Fibroblast of lung (primary cell): ENCODE data around the gene LUC7L2.

Experiments
- EZH2 ChIP-seq: IDR thresholded peaks from 2 replicates; pipeline ENCODE4 v1.5.1; 2012; ENCODE audit warnings: low read length, control low read depth, mild to moderate bottlenecking; ENCODE audit errors: missing control alignments
- TF ChIP-seq, protein P1 (sequence below), 2 donors: IDR thresholded peaks in 1 of 2; conservative IDR thresholded peaks in 1 of 2; 1 replicate in 1 of 2; 2 replicates in 1 of 2; pipeline ENCODE4 v1.5.1; 2011 to 2012; ENCODE audit warnings: low read length in 2 of 2, control low read depth in 1 of 2, inconsistent platforms in 1 of 2, low read depth in 1 of 2, mild to moderate bottlenecking in 1 of 2

GRCh38 chr7:139407555-139407954 lies 47.9 kb downstream of the LUC7L2 start:
- TF ChIP-seq, protein P1, sequence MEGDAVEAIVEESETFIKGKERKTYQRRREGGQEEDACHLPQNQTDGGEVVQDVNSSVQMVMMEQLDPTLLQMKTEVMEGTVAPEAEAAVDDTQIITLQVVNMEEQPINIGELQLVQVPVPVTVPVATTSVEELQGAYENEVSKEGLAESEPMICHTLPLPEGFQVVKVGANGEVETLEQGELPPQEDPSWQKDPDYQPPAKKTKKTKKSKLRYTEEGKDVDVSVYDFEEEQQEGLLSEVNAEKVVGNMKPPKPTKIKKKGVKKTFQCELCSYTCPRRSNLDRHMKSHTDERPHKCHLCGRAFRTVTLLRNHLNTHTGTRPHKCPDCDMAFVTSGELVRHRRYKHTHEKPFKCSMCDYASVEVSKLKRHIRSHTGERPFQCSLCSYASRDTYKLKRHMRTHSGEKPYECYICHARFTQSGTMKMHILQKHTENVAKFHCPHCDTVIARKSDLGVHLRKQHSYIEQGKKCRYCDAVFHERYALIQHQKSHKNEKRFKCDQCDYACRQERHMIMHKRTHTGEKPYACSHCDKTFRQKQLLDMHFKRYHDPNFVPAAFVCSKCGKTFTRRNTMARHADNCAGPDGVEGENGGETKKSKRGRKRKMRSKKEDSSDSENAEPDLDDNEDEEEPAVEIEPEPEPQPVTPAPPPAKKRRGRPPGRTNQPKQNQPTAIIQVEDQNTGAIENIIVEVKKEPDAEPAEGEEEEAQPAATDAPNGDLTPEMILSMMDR (conservative IDR thresholded peaks at IDR 0.05 in 1 of 2, IDR thresholded peaks at IDR 0.05 in 1 of 2; ENCODE audit: low read depth in 1 of 2, low read length in 2 of 2) = no peak
- no peak for TF ChIP-seq EZH2
